MV-4-11 (cell line): ENCODE data around the gene AGR2.
A peak's percentile ranks its signal among the peaks of the same experiment; 100 is the strongest.

Experiments used
- DNase-seq: peaks from one replicate; lab custom pipeline; 2025; lab: John Stamatoyannopoulos, UW

The AGR2 gene

GRCh38 chr7:16812542-16813231 is 7.9 kb upstream of the AGR2 start:
- DNase-seq = no peak

GRCh38 chr7:16811551-16811950 is 6.8 kb upstream of the AGR2 start:
- DNase-seq = peak; percentile 66

- no peak for DNase-seq
Measured at GRCh38 chr7:16810573-16810972, 5.8 kb upstream of the AGR2 start.

GRCh38 chr7:16810112-16810511 is 5.3 kb upstream of the AGR2 start:
- DNase-seq = no peak

GRCh38 chr7:16805441-16805840 is 642 bp upstream of the AGR2 start:
- no peak for DNase-seq

- no peak for DNase-seq
Measured at GRCh38 chr7:16803881-16804673, 722 bp downstream of the AGR2 start.

- DNase-seq = no peak
Measured at GRCh38 chr7:16803125-16803524, 1.7 kb downstream of the AGR2 start.

GRCh38 chr7:16801579-16801978 is 3.2 kb downstream of the AGR2 start:
- no peak for DNase-seq

GRCh38 chr7:16801111-16801542 is 3.7 kb downstream of the AGR2 start:
- peak; percentile 54 for DNase-seq

GRCh38 chr7:16795624-16796023 is 9.2 kb downstream of the AGR2 start:
- DNase-seq = no peak

- no peak for DNase-seq
Measured at GRCh38 chr7:16794986-16795385, 9.8 kb downstream of the AGR2 start.

GRCh38 chr7:16791905-16792698 is 12.7 kb downstream of the AGR2 start:
- no peak for DNase-seq

- DNase-seq = no peak
Measured at GRCh38 chr7:16791071-16791470, 13.7 kb downstream of the AGR2 start.

GRCh38 chr7:16787127-16787526 is 17.7 kb downstream of the AGR2 start:
- no peak for DNase-seq

GRCh38 chr7:16786257-16786656 is 18.5 kb downstream of the AGR2 start:
- DNase-seq = no peak

- no peak for DNase-seq
Measured at GRCh38 chr7:16785846-16786245, 19.0 kb downstream of the AGR2 start.

- no peak for DNase-seq
Measured at GRCh38 chr7:16785321-16785720, 19.5 kb downstream of the AGR2 start.

GRCh38 chr7:16780596-16780995 is 24.2 kb downstream of the AGR2 start:
- DNase-seq = no peak

- DNase-seq = peak; percentile 27
Measured at GRCh38 chr7:16779051-16779450, 25.7 kb downstream of the AGR2 start.

- DNase-seq = no peak
Measured at GRCh38 chr7:16778476-16778875, 26.3 kb downstream of the AGR2 start.

GRCh38 chr7:16776053-16776452 is 28.7 kb downstream of the AGR2 start:
- no peak for DNase-seq

- DNase-seq = no peak
Measured at GRCh38 chr7:16774986-16775385, 29.8 kb downstream of the AGR2 start.

GRCh38 chr7:16774294-16774693 is 30.5 kb downstream of the AGR2 start:
- no peak for DNase-seq
